ENCODE data around the gene RPS17.
"Not testable (repeated sequence)": the region's sequence is repeated elsewhere in the genome, so short reads cannot be mapped to it uniquely, and the experiment has no call there.

RPS17 gene

DNA sequence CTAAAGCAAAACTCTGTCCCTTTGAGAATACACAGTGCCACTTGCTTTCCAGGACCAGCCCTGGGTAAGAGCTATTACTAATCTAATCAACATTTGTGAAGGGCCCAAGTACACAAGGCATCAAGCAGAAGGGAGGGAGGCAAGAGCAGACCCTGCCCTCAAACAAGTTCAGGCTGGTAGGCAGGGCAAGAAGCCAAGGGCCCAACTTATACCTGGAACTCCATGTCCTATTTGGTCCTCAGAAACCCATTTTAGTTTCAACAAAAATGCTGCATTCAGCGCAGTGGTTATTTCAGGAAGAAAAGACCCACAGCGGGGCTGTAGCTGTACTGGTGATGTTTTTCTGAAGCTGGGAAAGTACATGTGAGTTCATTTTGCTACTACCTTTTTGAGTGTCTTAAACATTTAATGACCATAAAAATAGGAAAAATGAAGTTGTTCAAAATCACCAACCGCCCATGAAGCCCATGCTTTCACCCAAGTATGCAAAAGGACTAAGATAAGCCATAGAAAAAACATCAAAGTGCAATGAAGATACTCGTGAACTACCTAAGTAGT lies 2.8 kb downstream of the RPS17 start:
- H3K36me3 Mint-ChIP-seq (ENCODE audit: low read depth): peaks cover 87% of the 10 kb centered on the region

DNA sequence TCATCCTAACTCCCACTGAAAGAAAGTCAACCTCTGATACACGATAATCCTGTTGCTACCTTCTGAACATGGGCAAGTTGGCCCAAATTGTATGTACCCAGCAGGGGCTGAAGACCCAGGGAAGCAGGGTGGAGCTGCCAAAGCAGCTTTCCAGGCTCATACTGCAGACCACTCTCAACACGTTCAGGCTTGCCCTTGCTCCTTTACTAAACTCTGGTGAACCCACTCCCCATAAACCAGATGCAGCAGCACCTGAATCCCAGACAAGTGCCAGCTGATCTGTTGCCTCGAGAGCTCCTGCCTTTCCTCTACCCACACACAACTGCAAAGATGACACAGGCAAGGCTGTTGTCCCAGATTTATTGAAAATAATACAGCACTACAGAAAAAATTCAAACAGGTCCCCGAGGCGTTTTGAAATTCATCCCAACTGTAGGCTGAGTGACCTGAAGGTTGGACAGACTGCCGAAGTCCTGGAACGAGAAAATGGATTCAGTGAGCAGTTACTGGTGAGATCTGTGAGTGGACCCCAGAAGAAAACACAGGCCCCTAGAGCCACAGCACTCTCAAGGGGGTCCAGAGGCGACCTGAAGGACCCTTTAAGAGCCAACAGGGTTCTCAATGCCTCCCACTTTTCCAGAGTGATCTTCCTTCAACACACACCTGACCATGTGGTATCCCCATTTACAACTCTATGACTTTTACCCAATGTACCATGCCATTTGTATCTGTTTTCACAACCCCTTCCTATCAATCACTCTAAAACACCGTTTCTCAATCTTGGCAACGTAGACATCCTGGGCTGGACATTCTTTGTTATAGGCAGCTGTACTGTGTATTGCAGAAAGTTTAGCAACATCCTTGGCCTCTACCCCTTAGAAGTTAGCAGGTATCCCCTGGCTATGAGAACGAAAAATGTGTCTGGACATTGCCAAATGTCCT lies 3.6 kb downstream of the RPS17 start:
- DNase-seq: no peak
- Mint-ChIP-seq H3K4me1 (ENCODE audit: low read depth) (peaks cover 37% of the 10 kb centered on the region), H3K36me3 (ENCODE audit: low read depth) (peaks cover 92% of the 10 kb centered on the region), H3K4me3 (peak overlapping the region; percentile 99), H3K27me3 (no peaks in the 10 kb centered on the region), H3K9me3 (no peaks in the 10 kb centered on the region), H3K27ac (peak overlapping the region; percentile 98)

More for the DNA sequence above, 2.8 kb downstream of the RPS17 start:
- peak overlapping the region; percentile 98 for H3K27ac Mint-ChIP-seq
- H3K4me3 Mint-ChIP-seq: peak overlapping the region; percentile 99
- H3K9me3 Mint-ChIP-seq: no peaks in the 10 kb centered on the region
- no peaks in the 10 kb centered on the region for H3K27me3 Mint-ChIP-seq
- no peak for DNase-seq
- peaks cover 37% of the 10 kb centered on the region for H3K4me1 Mint-ChIP-seq (ENCODE audit: low read depth)

DNA sequence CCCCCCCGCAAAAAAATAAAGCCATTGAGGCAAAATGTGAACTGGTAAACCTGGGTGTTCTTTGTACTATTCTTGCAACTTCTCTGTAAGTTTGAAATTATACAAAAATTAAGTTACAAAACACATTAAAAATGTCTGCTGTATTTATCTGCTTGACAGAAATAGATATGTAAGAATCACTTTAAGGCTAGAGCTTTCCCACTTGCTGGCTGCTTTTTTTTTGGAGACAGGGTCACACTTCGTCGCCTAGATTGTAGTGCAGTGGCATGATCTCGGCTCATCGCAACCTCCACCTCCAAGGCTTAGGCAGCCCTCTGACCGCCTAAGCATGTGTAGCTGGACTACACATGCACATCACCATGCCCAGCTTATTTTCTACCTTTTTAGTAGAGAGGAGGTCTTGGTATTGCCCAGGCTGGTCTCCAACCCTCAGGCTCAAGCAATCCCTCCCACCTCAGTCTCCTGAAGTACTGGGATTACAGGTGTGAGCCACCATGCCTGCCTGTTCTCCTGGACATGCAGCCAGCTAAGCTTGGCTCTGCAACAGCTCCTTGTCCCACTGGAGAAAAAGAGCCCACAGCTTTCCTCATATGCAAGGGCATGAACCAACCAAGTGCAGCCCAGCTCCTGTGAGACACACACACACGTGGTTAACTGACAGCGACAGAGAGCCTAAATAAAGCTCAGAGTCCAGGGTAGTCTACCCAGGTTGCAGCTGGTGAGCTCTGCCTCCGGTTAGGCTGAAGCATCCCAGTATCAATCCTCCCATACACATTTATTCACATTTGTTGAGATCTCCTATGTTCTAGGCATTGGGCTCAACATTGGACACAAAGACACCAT lies 4.5 kb downstream of the RPS17 start:
- peaks cover 34% of the 10 kb centered on the region for H3K4me1 Mint-ChIP-seq (ENCODE audit: low read depth)
- H3K36me3 Mint-ChIP-seq (ENCODE audit: low read depth): peaks cover 86% of the 10 kb centered on the region

DNA sequence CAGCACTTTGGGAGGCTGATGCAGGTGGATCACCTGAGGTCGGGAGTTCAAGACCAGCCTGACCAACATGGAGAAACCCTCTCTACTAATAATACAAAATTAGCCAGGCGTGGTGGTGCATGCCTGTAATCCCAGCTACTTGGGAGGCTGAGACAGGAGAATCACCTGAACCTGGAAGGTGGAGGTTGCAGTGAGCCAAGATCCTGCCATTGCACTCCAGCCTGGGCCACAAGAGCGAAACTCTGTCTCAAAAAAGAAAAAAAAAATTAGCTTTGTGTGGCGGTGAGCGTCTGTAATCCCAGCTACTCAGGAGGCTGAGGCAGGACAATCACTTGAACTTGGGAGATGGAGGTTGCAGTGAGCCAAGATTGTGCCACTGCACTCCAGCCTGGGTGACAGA lies 5.1 kb downstream of the RPS17 start:
- Mint-ChIP-seq H3K27ac (peak overlapping the region; percentile 98), H3K36me3 (ENCODE audit: low read depth) (peaks cover 81% of the 10 kb centered on the region), H3K4me3 (peak overlapping the region; percentile 99), H3K4me1 (ENCODE audit: low read depth) (peaks cover 34% of the 10 kb centered on the region)
- not testable (repeated sequence) for H3K9me3 Mint-ChIP-seq, DNase-seq, H3K27me3 Mint-ChIP-seq

More for the DNA sequence above, 4.5 kb downstream of the RPS17 start:
- Mint-ChIP-seq H3K27me3 (no peaks in the 10 kb centered on the region), H3K9me3 (no peaks in the 10 kb centered on the region), H3K27ac (peak overlapping the region; percentile 98), H3K4me3 (peak overlapping the region; percentile 99)
- peak; percentile 54 for DNase-seq

DNA sequence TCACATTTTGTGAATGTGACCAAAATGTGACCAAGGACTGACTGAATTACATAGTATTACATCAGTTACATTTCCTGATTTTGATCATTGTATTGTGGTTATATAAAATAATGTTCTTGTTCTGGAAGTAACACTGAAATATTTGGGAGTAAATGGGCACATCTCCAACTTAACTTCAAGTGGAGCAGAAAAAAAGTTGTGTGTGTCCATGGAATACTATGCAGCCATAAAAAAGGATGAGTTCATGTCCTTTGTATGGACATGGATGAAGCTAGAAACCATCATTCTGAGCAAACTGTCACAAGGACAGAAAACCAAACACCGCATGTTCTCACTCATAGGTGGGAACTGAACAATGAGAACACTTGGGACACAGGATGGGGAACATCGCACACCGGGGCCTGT lies 5.8 kb downstream of the RPS17 start:
- H3K36me3 Mint-ChIP-seq (ENCODE audit: low read depth): peaks cover 74% of the 10 kb centered on the region
- H3K4me1 Mint-ChIP-seq (ENCODE audit: low read depth): peaks cover 34% of the 10 kb centered on the region
- H3K4me3 Mint-ChIP-seq, H3K27me3 Mint-ChIP-seq, DNase-seq, H3K9me3 Mint-ChIP-seq: not testable (repeated sequence)
- peak overlapping the region; percentile 89 for H3K27ac Mint-ChIP-seq

- Mint-ChIP-seq H3K9me3 (no peaks in the 10 kb centered on the region), H3K4me3 (no peak overlapping the region), H3K27me3 (no peaks in the 10 kb centered on the region), H3K36me3 (ENCODE audit: low read depth) (peaks cover 67% of the 10 kb centered on the region), H3K4me1 (ENCODE audit: low read depth) (peaks cover 34% of the 10 kb centered on the region), H3K27ac (peak overlapping the region; percentile 89)
- DNase-seq: no peak
Observed at GRCh38 chr15:82533801-82534200, 6.5 kb downstream of the RPS17 start.

GRCh38 chr15:82532991-82533481 lies 7.2 kb downstream of the RPS17 start:
- H3K36me3 Mint-ChIP-seq (ENCODE audit: low read depth): peaks cover 60% of the 10 kb centered on the region
- no peaks in the 10 kb centered on the region for H3K27me3 Mint-ChIP-seq
- H3K9me3 Mint-ChIP-seq: no peaks in the 10 kb centered on the region
- H3K4me1 Mint-ChIP-seq (ENCODE audit: low read depth): peaks cover 32% of the 10 kb centered on the region
- peak overlapping the region; percentile 89 for H3K27ac Mint-ChIP-seq
- no peak overlapping the region for H3K4me3 Mint-ChIP-seq
- no peak for DNase-seq

DNA sequence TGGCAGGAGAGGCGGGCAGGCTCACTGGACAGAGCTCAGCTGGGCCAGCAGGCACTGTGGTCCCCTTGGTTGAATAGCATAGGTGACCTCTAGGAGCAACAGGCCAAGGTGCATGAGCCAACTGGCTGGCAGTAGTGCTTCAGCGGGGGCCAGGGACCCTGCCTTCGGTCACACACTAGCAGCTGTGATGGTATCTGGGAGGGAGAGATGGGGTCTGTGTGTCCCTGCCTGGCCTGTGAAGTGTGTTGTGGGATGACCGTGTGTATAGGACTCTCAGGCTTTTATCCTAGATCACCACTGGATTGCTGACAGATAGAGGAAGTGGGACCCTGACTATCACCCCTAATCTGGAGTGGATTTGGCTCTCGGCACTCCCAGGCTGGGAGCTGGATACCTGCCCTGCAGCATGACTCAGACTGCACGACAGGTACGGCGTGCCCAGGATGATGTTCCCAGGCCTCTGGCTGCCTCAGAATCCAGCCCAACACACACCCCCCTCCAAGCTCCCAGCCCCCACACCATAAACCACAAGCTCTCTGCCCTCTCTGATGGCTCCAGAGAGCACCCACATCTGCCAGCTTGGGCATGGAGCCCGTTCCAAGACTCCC lies 7.8 kb downstream of the RPS17 start:
- H3K27ac Mint-ChIP-seq: peak overlapping the region; percentile 89

DNA sequence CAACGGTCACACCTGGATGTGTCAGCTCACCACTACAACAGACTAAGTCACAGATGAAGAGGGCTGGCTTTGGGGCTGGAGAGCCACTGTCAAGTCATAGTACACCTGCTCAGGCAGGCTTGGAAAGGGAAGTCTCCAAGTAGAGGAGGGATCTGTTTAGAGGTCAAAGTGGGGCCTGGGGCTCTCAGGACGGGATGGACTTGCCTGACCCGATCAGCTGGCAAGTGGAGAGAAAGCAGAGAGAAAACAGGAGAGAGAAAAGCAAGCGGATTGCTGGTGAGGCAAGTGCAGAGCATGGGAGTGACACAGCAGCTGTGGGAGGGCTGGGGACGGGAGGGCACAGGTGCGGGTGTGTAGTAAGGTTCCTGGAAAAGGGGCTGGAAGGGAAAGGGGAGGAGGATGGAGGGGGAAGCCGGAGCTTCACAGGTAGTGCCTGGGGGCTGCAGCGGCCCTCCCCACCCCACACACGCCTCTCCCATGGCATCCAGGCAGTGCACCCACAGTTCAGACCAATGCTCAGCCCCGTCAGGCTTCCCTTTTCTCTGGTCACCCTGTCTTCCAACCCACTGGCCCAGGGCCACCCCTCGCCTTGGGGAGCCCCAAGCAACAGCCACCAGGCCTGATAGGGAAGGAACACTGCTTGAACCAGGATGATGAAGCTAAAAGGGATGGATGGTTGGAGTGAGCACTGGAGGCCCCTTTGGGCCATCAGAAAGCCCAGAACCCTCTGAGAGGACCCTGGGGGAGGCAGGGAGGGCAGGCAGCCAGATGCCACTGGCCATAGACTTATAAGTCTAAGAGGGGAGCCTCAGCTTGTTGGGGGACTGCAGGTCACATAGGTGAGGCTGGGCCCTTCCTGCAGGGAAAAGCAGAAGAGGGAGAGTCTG lies 8.5 kb downstream of the RPS17 start:
- Mint-ChIP-seq H3K36me3 (ENCODE audit: low read depth) (peaks cover 47% of the 10 kb centered on the region), H3K27ac (peak overlapping the region; percentile 89), H3K4me1 (ENCODE audit: low read depth) (peaks cover 19% of the 10 kb centered on the region), H3K27me3 (peaks cover 3% of the 10 kb centered on the region), H3K9me3 (no peaks in the 10 kb centered on the region), H3K4me3 (no peak overlapping the region)
- DNase-seq: no peak

More for the DNA sequence above, 7.8 kb downstream of the RPS17 start:
- no peaks in the 10 kb centered on the region for H3K27me3 Mint-ChIP-seq
- peaks cover 54% of the 10 kb centered on the region for H3K36me3 Mint-ChIP-seq (ENCODE audit: low read depth)
- no peaks in the 10 kb centered on the region for H3K9me3 Mint-ChIP-seq
- peaks cover 26% of the 10 kb centered on the region for H3K4me1 Mint-ChIP-seq (ENCODE audit: low read depth)
- H3K4me3 Mint-ChIP-seq: no peak overlapping the region
- no peak for DNase-seq

- H3K27ac Mint-ChIP-seq: peak overlapping the region; percentile 83
- peaks cover 10% of the 10 kb centered on the region for H3K4me1 Mint-ChIP-seq (ENCODE audit: low read depth)
- H3K4me3 Mint-ChIP-seq: peak overlapping the region; percentile 6
- no peaks in the 10 kb centered on the region for H3K9me3 Mint-ChIP-seq
- peak; percentile 82 for DNase-seq
- peaks cover 37% of the 10 kb centered on the region for H3K36me3 Mint-ChIP-seq (ENCODE audit: low read depth)
- peaks cover 3% of the 10 kb centered on the region for H3K27me3 Mint-ChIP-seq
Observed at GRCh38 chr15:82530606-82531379, 9.5 kb downstream of the RPS17 start.

GRCh38 chr15:82530006-82530405 lies 10.3 kb downstream of the RPS17 start:
- peaks cover 10% of the 10 kb centered on the region for H3K4me1 Mint-ChIP-seq (ENCODE audit: low read depth)
- no peaks in the 10 kb centered on the region for H3K9me3 Mint-ChIP-seq
- H3K27ac Mint-ChIP-seq: no peak overlapping the region
- H3K27me3 Mint-ChIP-seq: peaks cover 3% of the 10 kb centered on the region
- DNase-seq: no peak
- no peak overlapping the region for H3K4me3 Mint-ChIP-seq
- H3K36me3 Mint-ChIP-seq (ENCODE audit: low read depth): peaks cover 29% of the 10 kb centered on the region

DNA sequence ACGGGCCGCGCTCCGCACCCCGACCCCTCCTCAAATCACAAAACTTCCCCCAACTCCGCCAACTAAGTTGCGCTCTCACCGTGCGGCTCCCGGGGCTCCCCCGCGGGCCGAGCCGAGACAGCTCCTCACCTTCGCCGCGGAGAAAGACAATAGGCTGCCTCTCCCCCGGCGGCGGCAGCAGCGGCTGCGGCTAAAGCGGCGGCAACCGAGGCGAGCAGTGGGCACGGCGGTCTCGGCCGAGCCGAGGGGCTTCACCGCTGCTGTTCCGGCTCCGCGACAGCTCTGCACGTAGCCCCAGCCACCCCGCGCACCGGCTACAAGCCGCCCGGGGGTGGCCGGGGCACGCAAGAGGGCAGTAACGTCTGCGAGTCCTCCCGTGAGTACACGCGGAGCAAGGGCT lies 26.7 kb downstream of the RPS17 start:
- not testable (repeated sequence) for H3K9me3 Mint-ChIP-seq; DNase-seq; H3K36me3 Mint-ChIP-seq (ENCODE audit: low read depth); H3K27ac Mint-ChIP-seq; H3K4me3 Mint-ChIP-seq; H3K4me1 Mint-ChIP-seq (ENCODE audit: low read depth); H3K27me3 Mint-ChIP-seq

- H3K9me3 Mint-ChIP-seq; DNase-seq; H3K4me1 Mint-ChIP-seq (ENCODE audit: low read depth); H3K27ac Mint-ChIP-seq; H3K36me3 Mint-ChIP-seq (ENCODE audit: low read depth); H3K27me3 Mint-ChIP-seq; H3K4me3 Mint-ChIP-seq: not testable (repeated sequence)
Observed at GRCh38 chr15:82507693-82508092, 32.6 kb downstream of the RPS17 start.

All from activated T-cell treated with anti-CD3 and anti-CD28 coated beads, Interleukin-2, amount 50 U/mL, for 24 hours (primary cell).